Renal cortex interstitium (tissue), 11 donors: ENCODE measurements around the gene SH3PXD2A. TPM values are rescaled to one million over a fixed set of nuclear protein-coding genes. Genes with fewer than 3 reads are reported as not detected.

Experiments used
- DNase-seq, 11 donors: peaks; one replicate each; pipeline ENCODE4 v3.0.0-alpha.2; 2013; ENCODE audit warnings: low read depth in 9 of 11, low spot score in 4 of 11; ENCODE audit errors: extremely low read depth in 1 of 11
- polyA plus RNA-seq, 3 donors: library from polyadenylated mRNA; unstranded; fragments of 120-200 nt; gene quantifications; one replicate each; pipeline ENCODE4 v1.2.1, GENCODE V29; 2013; ENCODE audit not compliant: insufficient read length in 3 of 3

Gene SH3PXD2A
- polyA plus RNA-seq, 3 donors = 27.1 to 36.2 (median 32.3) TPM

DNA sequence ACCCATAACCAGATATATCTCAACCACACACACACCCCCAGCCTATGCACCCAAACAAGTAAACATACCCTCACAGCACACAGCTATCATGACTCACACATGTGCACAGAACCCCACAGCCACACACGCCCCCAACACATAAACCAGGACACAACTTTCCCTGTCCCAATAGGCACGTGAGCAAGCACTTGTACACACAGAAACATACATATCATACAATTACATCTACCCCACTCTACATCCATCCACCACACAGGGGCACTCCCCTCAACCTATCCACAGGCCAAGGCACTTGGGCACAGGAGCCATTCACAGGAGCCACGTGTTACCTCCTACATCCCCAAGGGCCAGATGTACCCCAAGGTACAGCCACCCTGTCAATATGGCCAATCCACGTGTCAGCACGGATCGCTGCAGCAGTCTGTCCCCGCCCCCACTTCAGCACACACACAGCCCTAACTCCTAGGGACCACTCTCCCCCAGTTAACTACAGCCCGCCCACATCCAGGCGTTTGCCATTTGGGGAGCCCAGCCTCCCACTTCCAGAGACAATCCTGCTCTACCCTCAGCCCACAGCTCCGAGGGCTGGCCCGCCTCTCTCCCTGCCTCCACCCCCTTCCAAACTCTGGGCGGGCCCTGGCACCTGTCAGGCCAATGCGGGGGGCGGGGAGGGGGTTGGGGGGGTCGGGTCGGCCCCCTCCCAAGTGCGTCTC, 163.5 kb downstream of the SH3PXD2A start:
- DNase-seq = no peak

DNA sequence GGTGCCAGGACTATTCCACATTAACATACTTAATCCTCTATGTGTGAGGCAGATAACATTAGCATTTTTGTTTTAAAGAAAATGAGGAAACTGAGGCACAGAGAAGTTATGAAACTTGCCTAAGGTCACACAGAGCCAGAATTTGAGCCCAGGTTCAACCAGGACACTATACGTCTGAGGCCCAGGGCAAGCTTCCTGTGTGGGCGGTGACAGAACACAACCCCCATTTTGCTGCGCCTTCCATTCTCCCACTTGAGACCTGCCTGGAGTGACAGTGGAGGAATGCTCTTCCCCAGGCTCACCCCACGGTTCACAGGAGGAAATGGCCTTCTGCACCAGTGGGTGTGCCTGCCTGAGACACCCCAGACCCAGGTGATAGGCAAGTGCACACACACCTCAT, 164.1 kb downstream of the SH3PXD2A start:
- no peak for DNase-seq

DNA sequence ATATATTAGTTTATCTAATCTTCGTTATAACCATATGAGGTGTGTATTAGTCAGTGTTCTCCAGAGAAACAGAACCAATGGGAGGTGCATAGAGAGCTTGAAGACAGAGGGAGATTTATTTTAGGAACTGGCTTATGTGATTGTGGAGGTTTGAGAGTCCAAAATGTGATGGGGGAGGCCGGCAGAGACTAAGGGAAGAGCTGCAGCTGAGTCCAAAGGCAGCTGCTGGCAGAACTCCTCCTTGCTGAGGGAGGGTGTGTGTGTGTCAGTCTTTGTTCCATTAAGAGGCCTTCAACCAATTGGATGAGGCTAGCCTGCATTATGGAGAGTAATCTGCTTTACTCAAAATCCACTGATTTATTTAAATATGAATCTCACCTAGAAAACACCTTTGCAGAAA, 165.1 kb downstream of the SH3PXD2A start:
- DNase-seq = no peak

DNA sequence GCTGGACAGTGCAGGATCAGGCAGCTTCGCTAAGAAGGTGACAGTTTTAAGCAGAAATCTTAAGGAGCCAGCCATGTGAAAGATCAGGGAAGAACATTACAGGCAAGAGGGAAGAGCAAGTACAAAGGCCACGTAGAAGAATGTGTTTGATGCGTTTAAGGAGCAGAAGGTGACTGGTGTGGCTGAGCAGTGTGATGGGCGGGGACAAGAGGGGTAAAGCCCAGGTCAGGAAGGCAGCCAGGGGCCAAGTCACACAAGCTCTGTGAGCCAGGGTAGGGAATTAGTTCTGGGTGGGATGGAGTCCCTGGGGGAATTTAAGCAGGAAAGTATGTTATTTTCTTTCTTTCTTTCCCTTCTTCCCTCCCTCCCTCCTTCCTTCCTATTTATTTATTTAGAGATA, 166.9 kb downstream of the SH3PXD2A start:
- DNase-seq = no peak

DNA sequence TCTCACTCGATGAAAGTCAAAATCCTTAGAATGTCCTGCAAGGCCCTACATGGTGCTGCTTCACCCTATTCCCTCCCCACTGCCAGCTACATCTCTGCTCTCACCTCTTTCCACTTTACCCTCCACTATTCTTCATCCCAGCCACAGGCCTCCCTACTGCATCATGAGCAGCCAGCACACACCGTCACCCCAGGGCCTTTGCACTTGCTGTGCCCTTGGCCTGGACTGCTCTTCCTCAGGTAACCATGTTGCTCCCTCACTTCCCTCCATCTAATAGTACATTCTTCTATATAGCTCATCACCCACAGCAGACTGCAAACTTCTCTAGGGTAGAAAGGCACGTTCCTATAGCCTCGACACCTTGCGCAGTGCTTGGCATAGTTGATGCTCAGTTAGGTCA, 167.7 kb downstream of the SH3PXD2A start:
- no peak for DNase-seq

DNA sequence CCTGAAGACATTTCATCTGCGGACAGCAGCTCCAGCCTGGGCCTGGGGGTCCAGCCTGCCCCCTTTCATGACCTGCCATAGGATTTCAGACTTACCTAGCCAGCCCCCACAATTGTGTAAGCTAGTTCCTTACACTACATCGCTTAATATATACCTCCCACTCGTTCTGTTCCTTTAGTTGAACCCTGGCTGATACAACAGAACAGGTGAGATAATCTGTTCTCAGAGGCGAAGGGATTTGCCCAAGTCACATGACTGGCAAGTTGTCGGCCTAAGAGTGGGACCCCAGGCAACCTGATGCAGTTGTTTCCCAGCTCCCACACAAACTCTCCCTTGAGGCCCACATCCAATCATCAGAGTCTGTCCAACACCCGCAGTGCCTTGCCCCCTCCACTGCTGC, 168.2 kb downstream of the SH3PXD2A start:
- no peak for DNase-seq

DNA sequence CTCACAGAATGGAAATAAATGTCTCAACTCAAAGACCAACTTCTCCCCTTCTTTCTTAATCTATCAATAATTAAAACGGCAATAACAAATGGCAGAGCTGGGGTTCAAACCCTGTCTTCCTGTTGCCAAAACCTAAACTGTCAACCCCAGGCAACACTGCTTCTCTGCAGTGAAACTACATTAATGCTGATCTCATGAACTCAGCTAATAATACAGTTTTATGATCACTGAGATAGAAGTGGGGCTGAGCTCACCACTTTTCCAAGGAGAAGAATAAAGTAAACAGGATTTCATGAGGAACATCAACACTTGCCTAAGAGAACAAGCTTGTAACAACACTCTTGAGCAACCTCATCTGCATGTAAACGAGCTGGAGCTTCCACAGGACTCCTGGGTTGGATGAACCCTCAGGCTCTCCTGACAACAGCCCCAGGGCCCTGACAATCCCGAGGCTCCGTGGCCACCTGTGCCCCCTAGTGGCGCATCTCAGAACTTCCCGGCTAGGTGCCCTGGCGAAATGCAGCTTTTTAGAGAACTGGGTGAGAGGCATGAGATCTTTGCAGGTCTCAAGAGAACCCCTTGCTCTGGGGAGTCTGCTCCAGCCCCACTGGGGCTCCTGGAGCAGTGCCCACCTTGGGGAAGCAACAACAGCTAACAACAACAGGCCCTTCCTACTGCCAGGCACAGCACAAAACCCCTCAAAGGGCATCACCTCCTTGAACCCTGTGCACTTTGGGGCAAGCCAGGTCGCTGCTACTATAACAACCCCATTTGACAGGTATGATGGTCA, 169.3 kb downstream of the SH3PXD2A start:
- DNase-seq = peak in 1 of 11 donors; percentile 63

DNA sequence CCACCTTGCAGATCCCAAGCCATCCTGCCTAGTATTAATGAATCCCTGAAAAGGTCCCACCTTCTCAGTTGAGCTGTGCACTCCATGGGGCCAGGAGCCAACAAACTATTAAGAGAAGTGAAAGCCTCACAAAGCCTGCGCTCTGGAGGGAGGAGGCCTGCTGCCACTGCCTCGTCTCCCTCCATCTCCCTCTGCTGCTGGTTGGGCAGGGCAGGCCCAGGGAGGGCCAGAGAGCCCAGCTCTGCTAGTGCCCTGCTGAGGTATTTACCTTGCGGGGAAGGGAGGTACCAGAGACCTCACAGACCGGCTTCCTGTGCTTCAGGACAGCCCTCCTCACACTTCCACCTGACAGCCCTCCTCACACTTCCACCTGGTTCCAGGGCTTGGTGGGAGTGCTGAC, 171.5 kb downstream of the SH3PXD2A start:
- no peak for DNase-seq

DNA sequence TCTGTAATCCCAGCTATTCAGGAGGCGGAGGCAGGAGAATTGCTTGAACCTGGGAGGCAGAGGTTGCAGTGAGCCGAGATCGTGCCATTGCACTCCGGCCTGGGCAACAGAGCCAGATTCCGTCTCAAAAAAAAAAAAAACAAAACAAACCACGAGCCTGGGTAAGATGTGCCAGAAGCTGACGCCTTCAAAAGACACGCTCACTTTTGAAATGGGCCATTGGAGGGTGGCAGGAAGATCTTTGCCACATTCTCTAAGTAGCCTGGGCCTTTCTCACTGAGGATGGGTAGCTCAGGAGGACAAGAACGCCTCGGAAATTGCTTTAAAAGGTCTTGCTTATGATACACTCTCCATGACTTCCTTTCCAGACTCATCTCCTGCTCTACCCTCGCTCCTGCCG, 172.7 kb downstream of the SH3PXD2A start:
- no peak for DNase-seq

DNA sequence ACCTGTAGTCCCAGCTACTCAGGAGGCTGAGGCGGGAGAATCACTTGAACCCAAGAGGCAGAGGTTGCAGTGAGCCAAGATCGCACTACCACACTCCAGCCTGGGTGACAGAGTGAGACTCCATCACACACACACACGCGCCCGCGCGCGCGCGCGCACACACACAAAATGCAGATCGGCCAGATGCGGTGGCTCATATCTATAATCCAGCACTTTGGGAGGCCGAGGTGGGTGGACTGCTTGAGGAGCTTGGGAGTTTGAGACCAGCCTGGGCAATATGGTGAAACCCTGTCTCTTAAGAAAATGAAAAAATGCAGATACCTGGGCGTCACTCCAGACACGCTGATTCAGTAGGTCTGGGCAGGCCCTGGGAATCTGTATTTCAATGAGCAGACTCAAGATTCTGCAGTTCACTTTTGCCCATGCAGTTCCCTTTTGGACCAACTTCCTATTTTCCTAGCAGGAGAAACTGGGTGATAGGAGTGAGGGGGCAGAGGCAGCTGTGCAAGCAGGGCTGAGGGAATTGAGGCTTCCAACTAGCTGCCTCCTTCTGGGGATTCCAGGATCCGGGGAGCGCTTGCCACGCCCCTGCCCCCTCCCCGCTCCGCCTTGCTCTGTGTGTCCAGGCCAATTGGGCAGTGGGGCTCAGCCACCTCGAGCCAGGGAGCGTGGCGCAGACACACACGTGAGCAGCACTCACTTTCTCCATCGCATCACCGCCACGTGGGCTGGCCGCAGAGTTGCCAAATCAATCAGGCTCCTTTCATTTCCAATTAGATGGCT, 173.6 kb downstream of the SH3PXD2A start:
- DNase-seq = no peak

DNA sequence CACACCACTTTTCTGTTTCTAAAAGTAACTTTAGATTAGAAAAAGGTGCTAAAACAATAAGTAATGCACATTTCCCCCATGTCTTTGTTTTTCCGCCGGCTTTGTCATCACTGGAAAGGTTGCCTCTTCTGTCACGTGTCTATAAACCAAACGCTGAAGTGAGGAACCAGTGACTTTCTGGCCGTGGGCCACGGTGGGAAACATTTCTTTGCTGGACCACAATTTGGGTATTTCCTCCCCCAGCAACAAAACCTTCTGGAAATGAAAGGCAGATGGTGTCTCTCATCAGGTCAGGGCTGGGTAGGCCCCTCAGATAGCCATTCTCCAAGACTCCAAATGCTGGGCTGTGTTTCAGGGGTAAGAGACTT, 174.5 kb downstream of the SH3PXD2A start:
- DNase-seq = no peak

DNA sequence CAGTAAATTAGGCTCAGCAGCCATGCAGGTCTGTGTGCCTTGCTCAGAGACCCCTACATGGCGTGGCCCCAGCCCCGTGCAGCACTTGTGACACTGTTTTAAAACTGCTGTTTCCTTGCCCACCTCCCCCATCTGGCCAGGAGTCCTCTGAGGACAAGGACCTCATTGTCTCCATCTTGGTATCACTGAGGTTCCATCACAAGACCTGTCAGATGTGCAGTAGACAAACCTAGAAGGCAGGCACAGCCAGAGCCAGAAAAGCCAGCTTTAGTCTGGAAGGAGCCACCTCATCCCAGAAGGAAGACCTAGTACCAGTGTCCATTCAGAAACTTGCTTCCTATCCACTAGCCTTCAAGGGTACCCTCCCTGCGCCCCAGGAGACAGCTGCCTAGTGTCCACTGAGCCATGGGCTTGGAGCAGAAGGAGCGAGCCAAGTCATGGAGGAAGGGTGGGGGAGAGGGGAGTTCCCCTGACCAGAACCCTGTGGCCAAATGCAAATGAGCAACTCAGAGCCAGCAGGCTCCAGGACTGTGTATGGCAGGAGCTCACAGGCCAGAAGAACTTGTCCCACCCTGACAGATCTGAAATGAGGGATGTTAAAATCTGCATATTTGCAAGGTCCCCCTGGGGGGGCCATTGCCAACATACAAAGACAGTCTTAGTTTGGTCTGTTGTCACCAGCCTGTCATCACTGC, 176.1 kb downstream of the SH3PXD2A start:
- DNase-seq = no peak

DNA sequence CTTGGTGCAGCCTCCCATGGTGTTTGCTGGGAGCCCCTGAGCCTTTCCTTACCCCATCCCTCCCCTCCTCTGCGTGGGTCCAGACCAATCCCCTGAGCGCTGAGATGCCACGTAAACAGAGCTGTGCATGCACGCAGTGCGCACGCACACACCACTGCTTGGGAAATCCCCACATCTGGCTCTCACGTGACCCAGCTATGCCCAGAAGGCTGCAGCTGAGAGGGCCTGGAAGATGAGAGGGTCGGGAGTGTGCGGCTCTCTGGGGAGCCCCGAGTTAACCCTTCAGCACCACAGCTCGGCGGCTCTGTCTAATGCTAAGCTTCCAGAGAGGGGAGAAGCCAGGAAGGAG, 177.2 kb downstream of the SH3PXD2A start:
- peak in 7 of 11 donors; percentile 74 to 91 (median 84) for DNase-seq

DNA sequence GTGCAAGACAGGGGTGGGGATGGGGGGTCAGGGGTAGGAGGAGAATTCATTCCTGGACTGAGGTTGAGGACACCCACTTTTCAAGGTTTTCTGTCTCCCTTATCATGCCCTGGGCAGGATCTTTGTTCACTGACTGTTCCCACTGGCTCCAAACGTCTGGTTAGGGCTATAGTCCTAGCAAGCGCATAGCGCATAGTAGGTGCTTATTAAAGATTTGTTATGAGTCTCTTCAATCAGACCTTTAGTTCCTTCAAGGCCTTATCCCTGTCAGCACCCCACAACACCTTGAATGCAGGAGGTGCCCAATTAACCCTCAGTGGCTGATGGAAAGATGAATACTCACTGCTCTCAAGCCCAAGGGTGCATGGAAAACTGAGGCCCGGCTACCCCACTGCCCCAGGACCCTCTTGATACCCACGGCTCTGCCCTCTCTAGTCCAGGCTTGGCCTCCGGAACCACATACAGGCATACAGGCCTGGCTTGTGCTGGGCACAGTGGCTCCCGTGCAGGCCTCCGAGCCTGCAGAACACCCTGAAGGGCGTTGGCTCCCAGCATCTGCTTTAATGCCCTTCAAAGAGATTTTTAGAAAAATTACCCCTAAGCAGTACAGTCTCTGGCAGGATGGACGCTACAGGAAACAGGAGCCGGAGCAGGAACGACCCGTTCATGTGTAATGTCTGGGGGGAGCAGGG, 177.7 kb downstream of the SH3PXD2A start:
- DNase-seq = no peak

DNA sequence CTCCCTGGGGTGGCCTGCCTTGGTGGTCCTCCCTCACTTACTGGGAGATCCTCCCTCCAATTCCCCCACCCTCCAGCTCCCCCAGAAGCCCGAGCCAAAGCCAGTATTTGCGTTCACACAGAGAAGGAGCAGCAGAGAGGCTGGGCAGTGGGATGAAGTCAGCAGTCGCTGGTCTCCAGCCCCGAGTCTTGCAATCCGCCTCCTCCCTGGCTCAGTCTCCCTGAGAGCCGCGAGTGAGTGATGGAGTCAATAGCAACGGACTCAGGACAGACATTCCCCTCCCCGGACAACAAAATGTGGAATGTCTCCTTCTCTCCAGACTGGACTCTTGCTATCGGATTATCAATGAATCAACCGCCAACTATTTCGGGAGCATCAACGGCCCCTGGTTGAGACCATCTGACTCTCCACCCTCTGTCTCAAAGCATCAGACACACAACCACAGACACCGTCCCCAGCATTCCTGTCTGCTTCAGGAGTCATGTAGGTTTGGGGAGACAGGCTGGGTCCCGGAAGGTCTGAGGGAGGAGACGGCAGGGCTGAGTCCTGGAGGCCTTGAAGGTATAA, 178.4 kb downstream of the SH3PXD2A start:
- no peak for DNase-seq

DNA sequence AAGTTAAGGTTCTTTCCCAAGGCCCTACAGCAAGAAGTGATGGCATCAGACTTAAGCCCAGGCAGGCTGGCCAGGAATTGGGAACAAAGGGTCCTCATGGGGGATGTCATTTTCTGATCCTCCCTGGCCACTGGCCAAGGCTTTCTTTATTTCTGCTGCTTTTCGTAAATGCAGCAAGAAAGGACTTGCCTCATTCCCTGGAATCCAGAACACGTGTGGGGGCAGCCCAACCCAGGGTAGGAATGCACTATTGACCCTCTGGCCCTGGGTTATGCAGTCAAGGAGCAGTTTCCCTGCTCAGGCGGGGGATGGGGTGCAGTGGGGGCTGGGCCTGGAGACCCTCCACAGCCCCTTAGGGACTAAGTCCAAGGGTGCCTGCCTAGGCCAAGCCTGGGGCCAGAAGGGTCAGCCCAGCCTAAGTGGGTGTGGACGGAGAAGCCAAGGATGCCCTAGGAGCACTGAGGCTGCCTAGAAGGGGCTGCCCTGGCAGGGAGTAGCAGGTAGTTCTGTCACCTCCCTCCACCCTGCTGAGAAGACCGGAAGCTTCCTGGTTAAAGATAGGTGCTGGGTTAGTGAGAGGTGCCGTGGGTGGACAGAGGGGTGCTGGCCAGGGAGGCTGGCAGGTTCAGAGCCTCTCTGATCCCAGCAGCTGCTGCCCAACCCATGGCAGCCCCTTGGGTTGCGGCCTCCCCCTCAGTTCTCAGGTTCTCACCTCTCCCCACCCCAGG, 179.2 kb downstream of the SH3PXD2A start:
- no peak for DNase-seq

DNA sequence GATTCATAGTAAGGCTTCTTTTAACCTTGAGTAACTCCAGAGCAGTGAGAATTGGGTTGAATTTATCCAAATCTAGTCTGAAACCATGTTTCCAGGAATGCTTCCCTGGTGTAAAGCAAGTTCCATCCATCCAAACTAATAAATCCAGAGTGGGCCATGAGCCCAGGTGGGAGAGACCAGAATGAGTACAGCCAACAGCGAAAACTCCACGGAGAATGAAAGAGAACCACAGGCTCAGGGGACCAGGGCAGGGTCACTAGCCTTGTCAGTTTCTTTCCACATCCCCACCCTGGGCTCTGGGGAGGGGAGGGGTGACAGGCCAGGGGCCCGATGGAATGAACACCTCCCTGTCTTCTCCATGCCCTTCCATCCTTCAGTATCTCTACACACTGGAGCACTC, 181.8 kb downstream of the SH3PXD2A start:
- no peak for DNase-seq

DNA sequence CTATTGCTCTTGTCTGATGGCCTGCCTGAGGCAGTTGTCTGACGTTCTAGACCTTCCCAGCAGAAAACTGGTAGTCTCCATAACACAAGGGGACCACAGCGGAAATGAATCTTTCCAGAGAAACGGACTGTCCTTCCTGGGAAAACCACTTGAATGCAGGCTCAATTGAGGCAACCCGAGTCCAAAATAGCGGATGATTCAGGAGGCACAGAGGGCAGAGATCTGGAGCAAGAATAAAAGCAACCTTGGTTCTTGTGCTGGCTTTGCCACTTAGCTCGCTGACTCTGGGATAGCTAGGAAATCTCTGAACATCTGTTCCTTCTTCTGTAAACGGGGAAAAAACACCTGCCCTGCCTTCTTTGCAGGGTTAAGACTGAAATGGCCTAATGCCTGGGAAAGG, 183.0 kb downstream of the SH3PXD2A start:
- no peak for DNase-seq
